HG02981 (cell line): ENCODE data around the gene NCOR2.
A peak's percentile ranks its signal among the peaks of the same experiment; 100 is the strongest.

Experiments
- ATAC-seq: cut with Tn5 transposase; IDR thresholded peaks from one replicate; pipeline ENCODE4 v1.9.1; 2021; ENCODE audit warnings: mild to moderate bottlenecking, moderate library complexity; ENCODE audit not compliant: unreplicated experiment

Gene NCOR2

GRCh38 chr12:124566997-124567672 lies at the start of gene NCOR2:
Gene NCOR2, minus strand, starts transcription at chr12:124567612. Its CDS starts 72,361 bp downstream, at chr12:124495251.
- peak; percentile 17 for ATAC-seq

GRCh38 chr12:124616394-124617221 lies 49.2 kb upstream of the NCOR2 start:
- no peak for ATAC-seq

GRCh38 chr12:124614512-124615292 lies 47.3 kb upstream of the NCOR2 start:
- no peak for ATAC-seq

GRCh38 chr12:124613151-124613585 lies 45.8 kb upstream of the NCOR2 start:
- ATAC-seq: no peak

GRCh38 chr12:124612410-124612680 lies 44.9 kb upstream of the NCOR2 start:
- ATAC-seq: no peak

GRCh38 chr12:124611559-124612409 lies 44.4 kb upstream of the NCOR2 start:
- ATAC-seq: no peak

- no peak for ATAC-seq
Measured at GRCh38 chr12:124610629-124611558, 43.5 kb upstream of the NCOR2 start.

GRCh38 chr12:124610021-124610612 lies 42.7 kb upstream of the NCOR2 start:
- no peak for ATAC-seq

GRCh38 chr12:124609041-124609989 lies 41.9 kb upstream of the NCOR2 start:
- peak; percentile 77 for ATAC-seq

GRCh38 chr12:124608450-124608870 lies 41.0 kb upstream of the NCOR2 start:
- peak; percentile 18 for ATAC-seq

GRCh38 chr12:124607681-124608425 lies 40.4 kb upstream of the NCOR2 start:
- no peak for ATAC-seq

GRCh38 chr12:124605883-124606774 lies 38.7 kb upstream of the NCOR2 start:
- ATAC-seq: no peak

- no peak for ATAC-seq
Measured at GRCh38 chr12:124605150-124605882, 37.9 kb upstream of the NCOR2 start.

- no peak for ATAC-seq
Measured at GRCh38 chr12:124604264-124604680, 36.9 kb upstream of the NCOR2 start.

- ATAC-seq: no peak
Measured at GRCh38 chr12:124603831-124604251, 36.4 kb upstream of the NCOR2 start.

GRCh38 chr12:124603100-124603541 lies 35.7 kb upstream of the NCOR2 start:
- ATAC-seq: no peak
